Mammary epithelial cell (primary cell): ENCODE results near the gene CEMP1.

Experiments used
- CTCF ChIP-seq, 2 donors: IDR thresholded peaks in 1 of 2; conservative IDR thresholded peaks in 1 of 2; 2 replicates each; pipeline ENCODE4 v1.5.1; 2011 to 2012; ENCODE audit warnings: inconsistent platforms in 2 of 2, low read length in 2 of 2, mild to moderate bottlenecking in 2 of 2, control low read depth in 1 of 2, low read depth in 1 of 2; ENCODE audit not compliant: insufficient read depth in 1 of 2; ENCODE audit errors: extremely low read depth in 1 of 2
- EZH2 ChIP-seq: IDR thresholded peaks from 2 replicates; pipeline ENCODE4 v1.6.1; 2012; ENCODE audit warnings: low read length, inconsistent platforms, borderline replicate concordance

- no peak for TF ChIP-seq EZH2
- TF ChIP-seq CTCF (conservative IDR thresholded peaks at IDR 0.05 in 1 of 2, IDR thresholded peaks at IDR 0.05 in 1 of 2; ENCODE audit: extremely low read depth in 1 of 2, insufficient read depth in 1 of 2, low read depth in 1 of 2, low read length in 2 of 2), result no peak
These were observed 18.3 kb downstream of the CEMP1 start for GRCh38 chr16:2512735-2513404.
